ENCODE measurements around the gene GABRG3. TPM values are rescaled to one million over a fixed set of nuclear protein-coding genes. Genes with fewer than 3 reads are reported as not detected.

The GABRG3 gene
- total and polyA plus RNA-seq, 3 experiments from 2014 or later = not detected

GRCh38 chr15:27135151-27135550 lies 164.2 kb downstream of the GABRG3 start:
- Histone ChIP-seq H3K36me3 (ENCODE audit: insufficient read depth, low read length) (no peaks in the 10 kb centered on the region), H3K4me3 (ENCODE audit: low read length) (no peak overlapping the region), H3K27ac (ENCODE audit: low read depth, low read length) (no peak overlapping the region), H3K27me3 (ENCODE audit: insufficient read depth, low read length, poor library complexity, severe bottlenecking) (no peaks in the 10 kb centered on the region), H3K9me3 (ENCODE audit: low read length) (no peaks in the 10 kb centered on the region), H3K4me1 (ENCODE audit: insufficient read depth, low read length) (no peaks in the 10 kb centered on the region)
- Mint-ChIP-seq H3K36me3 (no peaks in the 10 kb centered on the region), H3K4me3 (no peak overlapping the region), H3K27me3 (no peaks in the 10 kb centered on the region), H3K4me1 (no peaks in the 10 kb centered on the region), H3K9me3 (peaks cover 6 to 23% (median 20%) of the 10 kb centered on the region in 5 donors), H3K27ac (no peak overlapping the region)
- CTCF ChIA-PET = no interaction called here
- DNase-seq = no peak
- POLR2A ChIA-PET = no interaction called here

GRCh38 chr15:27137127-27137526 lies 166.1 kb downstream of the GABRG3 start:
- ChIA-PET POLR2A (no interaction called here), CTCF (no interaction called here)
- no peak overlapping the region for H3K4me3 ChIP-seq (ENCODE audit: low read length)
- Mint-ChIP-seq H3K27ac (no peak overlapping the region), H3K27me3 (no peaks in the 10 kb centered on the region), H3K9me3 (peaks cover 4 to 27% (median 21%) of the 10 kb centered on the region in 5 donors), H3K36me3 (no peaks in the 10 kb centered on the region), H3K4me1 (no peaks in the 10 kb centered on the region), H3K4me3 (no peak overlapping the region)
- no peaks in the 10 kb centered on the region for H3K27me3 ChIP-seq (ENCODE audit: insufficient read depth, low read length, poor library complexity, severe bottlenecking)
- H3K4me1 ChIP-seq (ENCODE audit: insufficient read depth, low read length) = no peaks in the 10 kb centered on the region
- DNase-seq = no peak
- H3K9me3 ChIP-seq (ENCODE audit: low read length) = no peaks in the 10 kb centered on the region
- H3K36me3 ChIP-seq (ENCODE audit: insufficient read depth, low read length) = no peaks in the 10 kb centered on the region
- no peak overlapping the region for H3K27ac ChIP-seq (ENCODE audit: low read depth, low read length)

- Mint-ChIP-seq H3K4me3 (no peak overlapping the region), H3K27me3 (no peaks in the 10 kb centered on the region), H3K36me3 (no peaks in the 10 kb centered on the region), H3K4me1 (no peaks in the 10 kb centered on the region), H3K27ac (peak overlapping the region in 1 of 8 donors; percentile 20), H3K9me3 (peaks cover 9 to 24% (median 17%) of the 10 kb centered on the region in 5 donors)
- Histone ChIP-seq H3K27ac (ENCODE audit: low read depth, low read length) (no peak overlapping the region), H3K4me1 (ENCODE audit: insufficient read depth, low read length) (no peaks in the 10 kb centered on the region), H3K36me3 (ENCODE audit: insufficient read depth, low read length) (no peaks in the 10 kb centered on the region), H3K4me3 (ENCODE audit: low read length) (no peak overlapping the region), H3K9me3 (ENCODE audit: low read length) (no peaks in the 10 kb centered on the region), H3K27me3 (ENCODE audit: insufficient read depth, low read length, poor library complexity, severe bottlenecking) (no peaks in the 10 kb centered on the region)
- ChIA-PET CTCF (no interaction called here), POLR2A (no interaction called here)
- no peak for DNase-seq
These were observed 194.6 kb downstream of the GABRG3 start for GRCh38 chr15:27165590-27165989.

- Histone ChIP-seq H3K4me1 (ENCODE audit: insufficient read depth, low read length) (no peaks in the 10 kb centered on the region), H3K27ac (ENCODE audit: low read depth, low read length) (no peak overlapping the region), H3K36me3 (ENCODE audit: insufficient read depth, low read length) (no peaks in the 10 kb centered on the region), H3K27me3 (ENCODE audit: insufficient read depth, low read length, poor library complexity, severe bottlenecking) (no peaks in the 10 kb centered on the region), H3K4me3 (ENCODE audit: low read length) (no peak overlapping the region), H3K9me3 (ENCODE audit: low read length) (no peaks in the 10 kb centered on the region)
- ChIA-PET CTCF (no interaction called here), POLR2A (no interaction called here)
- H3K9me3 Mint-ChIP-seq = peaks cover 8 to 24% (median 16%) of the 10 kb centered on the region in 5 donors
- no peak overlapping the region for H3K27ac Mint-ChIP-seq
- no peaks in the 10 kb centered on the region for H3K27me3 Mint-ChIP-seq
- no peaks in the 10 kb centered on the region for H3K4me1 Mint-ChIP-seq
- H3K4me3 Mint-ChIP-seq = no peak overlapping the region
- no peak for DNase-seq
- no peaks in the 10 kb centered on the region for H3K36me3 Mint-ChIP-seq
These were observed 195.9 kb downstream of the GABRG3 start for GRCh38 chr15:27166917-27167316.

GRCh38 chr15:27167738-27168137 lies 196.8 kb downstream of the GABRG3 start:
- Histone ChIP-seq H3K4me3 (ENCODE audit: low read length) (no peak overlapping the region), H3K4me1 (ENCODE audit: insufficient read depth, low read length) (no peaks in the 10 kb centered on the region), H3K36me3 (ENCODE audit: insufficient read depth, low read length) (no peaks in the 10 kb centered on the region), H3K27ac (ENCODE audit: low read depth, low read length) (no peak overlapping the region), H3K27me3 (ENCODE audit: insufficient read depth, low read length, poor library complexity, severe bottlenecking) (no peaks in the 10 kb centered on the region), H3K9me3 (ENCODE audit: low read length) (no peaks in the 10 kb centered on the region)
- Mint-ChIP-seq H3K27ac (no peak overlapping the region), H3K27me3 (peaks cover 0 to 2% of the 10 kb centered on the region in 2 donors), H3K4me1 (no peaks in the 10 kb centered on the region), H3K4me3 (no peak overlapping the region), H3K36me3 (no peaks in the 10 kb centered on the region), H3K9me3 (peaks cover 6 to 23% (median 14%) of the 10 kb centered on the region in 5 donors)
- no peak for DNase-seq
- POLR2A ChIA-PET = no interaction called here
- CTCF ChIA-PET = no interaction called here

- Histone ChIP-seq H3K27me3 (ENCODE audit: insufficient read depth, low read length, poor library complexity, severe bottlenecking) (no peaks in the 10 kb centered on the region), H3K36me3 (ENCODE audit: insufficient read depth, low read length) (no peaks in the 10 kb centered on the region), H3K4me1 (ENCODE audit: insufficient read depth, low read length) (no peaks in the 10 kb centered on the region), H3K9me3 (ENCODE audit: low read length) (no peaks in the 10 kb centered on the region), H3K4me3 (ENCODE audit: low read length) (no peak overlapping the region), H3K27ac (ENCODE audit: low read depth, low read length) (no peak overlapping the region)
- Mint-ChIP-seq H3K27me3 (peaks cover 0 to 2% of the 10 kb centered on the region in 2 donors), H3K9me3 (peaks cover 2 to 21% (median 15%) of the 10 kb centered on the region in 5 donors), H3K27ac (no peak overlapping the region), H3K4me3 (no peak overlapping the region), H3K36me3 (no peaks in the 10 kb centered on the region), H3K4me1 (no peaks in the 10 kb centered on the region)
- ChIA-PET CTCF (no interaction called here), POLR2A (no interaction called here)
- DNase-seq = no peak
These were observed 199.9 kb downstream of the GABRG3 start for GRCh38 chr15:27170851-27171250.

- no peak for DNase-seq
- Mint-ChIP-seq H3K4me3 (no peak overlapping the region), H3K4me1 (no peaks in the 10 kb centered on the region), H3K27me3 (peaks cover 0 to 2% of the 10 kb centered on the region in 2 donors), H3K27ac (no peak overlapping the region), H3K9me3 (peaks cover 9 to 32% (median 15%) of the 10 kb centered on the region in 5 donors), H3K36me3 (no peaks in the 10 kb centered on the region)
- Histone ChIP-seq H3K4me1 (ENCODE audit: insufficient read depth, low read length) (no peaks in the 10 kb centered on the region), H3K27me3 (ENCODE audit: insufficient read depth, low read length, poor library complexity, severe bottlenecking) (no peaks in the 10 kb centered on the region), H3K4me3 (ENCODE audit: low read length) (no peak overlapping the region), H3K9me3 (ENCODE audit: low read length) (no peaks in the 10 kb centered on the region), H3K36me3 (ENCODE audit: insufficient read depth, low read length) (no peaks in the 10 kb centered on the region), H3K27ac (ENCODE audit: low read depth, low read length) (no peak overlapping the region)
- ChIA-PET POLR2A (no interaction called here), CTCF (no interaction called here)
These were observed 201.8 kb downstream of the GABRG3 start for GRCh38 chr15:27172821-27173220.

GRCh38 chr15:27175472-27176153 lies 204.6 kb downstream of the GABRG3 start:
- Histone ChIP-seq H3K4me1 (ENCODE audit: insufficient read depth, low read length) (no peaks in the 10 kb centered on the region), H3K36me3 (ENCODE audit: insufficient read depth, low read length) (no peaks in the 10 kb centered on the region), H3K4me3 (ENCODE audit: low read length) (no peak overlapping the region), H3K9me3 (ENCODE audit: low read length) (no peaks in the 10 kb centered on the region), H3K27ac (ENCODE audit: low read depth, low read length) (no peak overlapping the region), H3K27me3 (ENCODE audit: insufficient read depth, low read length, poor library complexity, severe bottlenecking) (no peaks in the 10 kb centered on the region)
- ChIA-PET POLR2A (no interaction called here), CTCF (no interaction called here)
- Mint-ChIP-seq H3K4me3 (no peak overlapping the region), H3K9me3 (peaks cover 5 to 45% (median 20%) of the 10 kb centered on the region in 5 donors), H3K27me3 (peaks cover 0 to 2% of the 10 kb centered on the region in 2 donors), H3K36me3 (peaks cover 0 to 3% (median 0%) of the 10 kb centered on the region in 3 donors), H3K4me1 (no peaks in the 10 kb centered on the region), H3K27ac (no peak overlapping the region)
- DNase-seq = no peak

All from CD8-positive, alpha-beta memory T cell (primary cell).